ENCODE measurements around the gene PIK3AP1.

GRCh38 chr10:96660297-96660696, 60.0 kb downstream of the PIK3AP1 start:
- no peak for TF ChIP-seq CTCF (IDR thresholded peaks at IDR 0.05)
- no peak for TF ChIP-seq EZH2 (IDR thresholded peaks at IDR 0.05)
- TF ChIP-seq EZH2phosphoT487 (IDR thresholded peaks at IDR 0.05), result no peak
